GM12892 (cell line): ENCODE data around the gene HELZ2.

Experiments used
- POLR2A ChIP-seq: IDR thresholded peaks from 2 replicates; pipeline ENCODE4 v1.6.1; 2011; ENCODE audit warnings: low read depth, low read length, control low read depth
- TAF1 ChIP-seq: IDR thresholded peaks from 2 replicates; pipeline ENCODE4 v1.6.1; 2011; ENCODE audit warnings: low read depth, mild to moderate bottlenecking, control low read depth, low read length, borderline replicate concordance

DNA sequence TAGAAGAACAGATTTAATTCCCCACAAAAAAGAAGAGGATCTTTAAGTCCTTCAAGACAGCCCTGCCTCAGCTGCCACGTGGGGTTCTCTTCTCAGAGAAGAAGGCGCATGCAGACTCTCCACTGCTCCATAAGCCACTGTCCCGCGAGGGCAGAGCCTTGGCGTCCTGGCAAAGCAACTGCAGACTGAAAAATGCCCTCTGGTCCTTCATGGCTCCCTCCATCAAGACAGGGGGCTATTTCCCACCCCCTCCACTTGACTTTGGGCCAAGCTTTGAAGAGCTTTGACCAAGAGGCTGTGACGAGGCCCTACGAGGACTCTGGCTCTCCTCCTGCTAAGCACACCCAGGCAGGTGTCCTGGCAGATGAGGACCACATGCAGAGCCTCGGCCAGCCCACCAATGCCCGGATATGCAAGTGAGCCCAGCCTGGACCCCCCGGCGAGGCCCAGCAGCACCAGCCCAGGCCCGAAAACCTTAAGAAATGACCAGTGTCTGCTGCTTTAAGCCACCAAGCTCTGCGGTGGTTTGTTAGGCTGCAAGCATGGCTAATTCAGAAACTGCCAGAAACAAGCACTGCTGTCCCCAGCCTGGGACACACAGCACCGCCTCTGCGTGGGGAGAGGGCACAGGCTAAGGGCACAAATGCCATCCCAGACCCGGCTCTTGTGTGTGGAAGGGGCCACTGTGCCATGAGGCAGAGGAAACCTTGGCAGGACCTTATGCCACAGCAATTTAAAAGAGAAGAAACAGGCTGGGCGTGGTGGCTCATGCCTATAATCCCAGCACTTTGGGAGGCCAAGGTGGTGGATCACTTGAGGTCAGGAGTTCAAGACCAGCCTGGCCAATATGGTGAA is 36.8 kb upstream of the HELZ2 start:
- TF ChIP-seq POLR2A (no peak), TAF1 (no peak)
